Umbilical cord (tissue), 2 donors: ENCODE data around the gene SET. TPM values are rescaled to one million over a fixed set of nuclear protein-coding genes. Genes with fewer than 3 reads are reported as not detected.
"Not testable (repeated sequence)": the region's sequence is repeated elsewhere in the genome, so short reads cannot be mapped to it uniquely, and the experiment has no call there.

Experiments used
- DNase-seq: peaks from one replicate; pipeline ENCODE4 v3.0.0-alpha.2; 2015; ENCODE audit warnings: low spot score
- total RNA-seq: library from RNA; depleted of rRNA; stranded (reverse); fragments of >200 nt; gene quantifications from one replicate; pipeline ENCODE4 v1.2.3, GENCODE V29; 2014; ENCODE audit warnings: low replicate concordance; ENCODE audit not compliant: insufficient read depth

Gene SET
- 287 TPM for total RNA-seq

GRCh38 chr9:128688501-128689292, at the start of gene SET:
TSS of gene SET (plus strand) at chr9:128689222. CDS start at chr9:128689583, 361 bp downstream.
- DNase-seq = peak; percentile 97

DNA sequence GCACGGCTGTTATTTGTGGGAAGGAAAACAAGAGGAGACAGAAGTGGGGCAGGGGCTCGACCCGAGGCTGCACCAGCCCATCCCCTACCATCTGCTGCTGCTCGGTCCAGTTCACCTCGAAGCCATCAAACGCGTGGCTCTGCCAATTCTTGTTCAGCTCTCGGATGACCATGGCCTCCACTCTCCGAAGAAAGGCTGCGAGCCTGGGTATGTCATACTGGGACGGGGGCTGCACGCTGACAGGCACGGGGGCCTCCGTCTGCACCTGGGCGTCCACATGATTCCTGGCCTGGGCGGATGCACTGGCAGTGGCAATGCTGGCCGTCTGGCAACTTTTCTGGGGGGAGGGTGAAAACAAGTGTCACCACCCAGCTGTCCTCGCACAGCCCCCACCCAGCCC, 48.4 kb upstream of the SET start:
- DNase-seq = no peak

GRCh38 chr9:128642675-128643245, 46.3 kb upstream of the SET start:
- DNase-seq = no peak

DNA sequence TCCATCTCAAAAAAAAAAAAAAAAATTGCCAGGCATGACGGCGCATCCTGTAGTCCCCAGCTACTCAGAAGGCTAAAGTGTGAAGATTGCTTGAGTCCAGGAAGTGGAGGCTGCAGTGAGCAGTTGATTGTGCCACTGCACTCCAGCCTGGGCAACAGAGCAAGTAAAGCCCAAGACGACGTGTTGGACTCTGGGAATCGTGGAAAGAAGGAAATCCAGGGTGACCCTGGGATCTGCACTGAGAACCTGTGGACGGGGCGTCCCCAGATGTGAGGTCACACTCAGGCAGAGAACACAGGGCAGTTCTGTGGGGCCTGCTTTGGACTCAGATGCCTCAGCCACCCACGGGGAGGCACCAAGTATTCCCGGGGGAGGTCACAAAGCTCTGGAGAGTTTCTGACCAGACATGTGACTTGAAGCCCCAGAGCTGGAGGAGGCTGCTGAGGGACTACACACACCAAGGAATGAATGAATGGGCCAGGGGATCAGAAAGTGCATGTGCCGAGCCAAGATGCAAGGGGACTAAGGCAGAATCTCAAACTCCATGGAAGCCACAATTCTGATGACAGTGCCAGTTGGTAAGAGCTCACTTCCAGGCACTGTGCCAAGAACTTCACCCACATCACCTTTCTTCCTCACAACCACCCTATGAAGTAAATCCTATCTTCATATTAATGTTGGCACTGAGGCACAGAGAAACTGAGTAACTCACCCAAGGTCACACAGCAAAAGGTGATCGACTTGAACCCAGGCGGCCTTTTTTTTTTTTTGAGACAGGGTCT, 45.3 kb upstream of the SET start:
- no peak for DNase-seq

DNA sequence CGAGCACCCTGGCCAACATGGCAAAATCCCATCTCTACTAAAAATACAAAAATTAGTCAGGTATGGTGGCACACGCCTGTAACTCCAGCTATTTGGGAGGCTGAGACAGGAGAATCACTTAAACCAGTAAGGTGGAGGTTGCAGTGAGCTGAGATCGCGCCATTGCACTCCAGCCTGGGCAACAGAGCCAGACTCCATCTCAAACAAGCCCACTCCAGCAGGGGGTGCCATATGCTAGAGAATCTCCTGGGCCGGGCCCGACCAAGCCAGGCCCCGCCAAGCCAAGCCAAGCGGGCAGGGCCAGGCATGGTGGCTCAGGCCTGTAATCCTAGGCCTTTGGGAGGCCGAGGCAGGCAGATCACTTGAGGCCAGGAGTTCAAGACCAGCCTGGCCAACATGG, 40.8 kb upstream of the SET start:
- not testable (repeated sequence) for DNase-seq

- no peak for DNase-seq
Measured at GRCh38 chr9:128651798-128652197, 37.2 kb upstream of the SET start.

DNA sequence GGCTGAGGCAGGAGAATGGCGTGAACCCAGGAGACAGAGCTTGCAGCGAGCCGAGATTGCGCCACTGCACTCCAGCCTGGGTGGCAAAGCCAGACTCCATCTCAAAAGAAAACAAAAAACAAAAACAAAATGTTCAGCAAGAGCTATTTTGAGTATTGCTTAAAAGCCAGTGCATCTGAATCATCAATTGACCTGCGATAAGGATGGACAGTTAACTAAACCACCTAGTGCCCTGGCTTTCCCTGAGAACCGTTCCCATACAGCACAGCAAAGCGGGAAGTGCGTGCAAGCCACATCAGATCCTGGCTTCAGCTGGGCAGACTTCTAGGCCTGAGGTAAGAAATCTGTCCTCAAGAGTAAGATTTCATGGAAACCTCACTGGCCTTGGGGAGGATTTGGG, 35.1 kb upstream of the SET start:
- DNase-seq = no peak

GRCh38 chr9:128654481-128654880, 34.5 kb upstream of the SET start:
- no peak for DNase-seq

GRCh38 chr9:128656416-128657343, 32.3 kb upstream of the SET start, which contains the start of gene DYNC2I2:
TSS of gene DYNC2I2 (minus strand) at chr9:128656847. CDS start at chr9:128656726, 121 bp downstream.
- peak; percentile 97 for DNase-seq

DNA sequence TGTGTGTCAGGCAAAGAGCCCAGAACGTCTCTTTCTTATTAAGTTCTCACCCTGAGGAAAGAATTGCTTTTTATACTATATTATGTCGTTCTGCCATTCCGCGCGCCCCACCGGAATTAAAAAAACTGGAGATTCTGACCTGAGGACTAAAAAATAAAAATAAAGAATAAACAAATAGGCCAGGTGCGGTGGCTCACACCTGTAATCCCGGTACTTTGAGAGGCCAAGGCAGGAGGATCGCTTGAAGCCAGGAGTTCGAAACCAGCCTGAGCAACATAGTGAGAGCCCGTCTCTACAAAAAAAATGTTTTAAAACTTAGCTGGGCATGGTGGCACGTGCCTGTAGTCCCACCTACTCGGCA, 31.7 kb upstream of the SET start:
- no peak for DNase-seq

GRCh38 chr9:128657796-128658195, 31.2 kb upstream of the SET start:
- no peak for DNase-seq

DNA sequence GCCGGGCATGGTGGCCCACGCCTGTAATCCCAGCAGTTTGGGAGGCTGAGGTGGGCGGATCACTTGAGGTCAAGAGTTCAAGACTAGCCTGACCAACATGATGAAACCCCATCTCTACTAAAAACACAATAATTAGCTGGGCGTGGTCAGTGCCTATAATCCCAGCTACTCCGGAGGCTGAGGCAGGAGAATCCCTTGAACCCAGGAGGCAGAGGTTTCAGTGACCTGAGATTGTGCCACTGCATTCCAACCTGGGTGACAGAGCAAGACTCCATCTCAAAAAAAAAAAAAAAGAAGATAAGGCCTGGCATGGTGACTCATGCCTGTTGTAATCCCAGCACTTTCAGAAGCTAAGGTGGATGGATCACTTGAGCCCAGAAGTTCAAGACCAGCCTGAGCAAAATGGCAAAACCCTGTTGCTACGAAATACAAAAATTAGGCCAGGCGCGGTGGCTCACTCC, 22.5 kb upstream of the SET start:
- DNase-seq = not testable (repeated sequence)

DNA sequence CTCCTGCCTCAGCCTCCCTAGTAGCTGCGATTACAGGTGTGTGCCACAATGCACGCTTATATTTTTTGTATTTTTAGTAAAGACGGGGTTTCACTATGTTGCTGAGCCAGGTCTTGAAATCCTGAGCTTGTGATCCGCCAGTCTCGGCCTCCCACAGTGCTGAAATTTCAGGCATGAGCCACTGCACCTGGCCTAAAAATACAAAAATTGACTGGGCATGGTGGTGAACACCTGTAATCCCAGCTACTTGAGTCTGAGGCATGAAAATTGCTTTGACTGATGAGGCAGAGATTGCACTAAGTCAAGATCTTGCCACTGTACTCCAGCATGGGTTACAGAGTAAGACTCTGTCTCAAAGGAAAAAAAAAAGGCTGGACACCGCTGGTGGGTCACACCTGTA, 19.2 kb upstream of the SET start:
- no peak for DNase-seq

DNA sequence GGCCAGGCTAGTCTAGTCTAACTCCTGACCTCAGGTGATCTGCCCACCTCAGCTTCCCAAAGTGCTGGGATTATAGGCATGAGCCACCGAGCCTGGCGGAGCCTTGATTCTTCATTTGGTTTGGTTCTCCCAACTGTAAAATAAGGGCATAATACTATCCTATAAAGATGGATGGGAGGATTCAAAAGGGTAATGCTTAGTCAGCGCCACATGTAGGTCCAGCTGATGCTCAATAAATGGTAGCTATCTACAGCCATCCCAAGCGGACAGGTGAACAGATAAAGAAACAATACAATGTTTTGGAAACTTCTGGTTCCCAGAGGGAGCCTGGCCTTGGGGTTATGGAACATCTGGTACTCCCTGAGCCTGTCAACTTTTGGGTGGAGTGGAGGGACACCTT, 13.6 kb upstream of the SET start:
- DNase-seq = no peak

GRCh38 chr9:128677794-128678193, 11.2 kb upstream of the SET start:
- no peak for DNase-seq

GRCh38 chr9:128683340-128684064, 5.5 kb upstream of the SET start:
- peak; percentile 56 for DNase-seq

GRCh38 chr9:128684065-128684324, 5.0 kb upstream of the SET start:
- no peak for DNase-seq

DNA sequence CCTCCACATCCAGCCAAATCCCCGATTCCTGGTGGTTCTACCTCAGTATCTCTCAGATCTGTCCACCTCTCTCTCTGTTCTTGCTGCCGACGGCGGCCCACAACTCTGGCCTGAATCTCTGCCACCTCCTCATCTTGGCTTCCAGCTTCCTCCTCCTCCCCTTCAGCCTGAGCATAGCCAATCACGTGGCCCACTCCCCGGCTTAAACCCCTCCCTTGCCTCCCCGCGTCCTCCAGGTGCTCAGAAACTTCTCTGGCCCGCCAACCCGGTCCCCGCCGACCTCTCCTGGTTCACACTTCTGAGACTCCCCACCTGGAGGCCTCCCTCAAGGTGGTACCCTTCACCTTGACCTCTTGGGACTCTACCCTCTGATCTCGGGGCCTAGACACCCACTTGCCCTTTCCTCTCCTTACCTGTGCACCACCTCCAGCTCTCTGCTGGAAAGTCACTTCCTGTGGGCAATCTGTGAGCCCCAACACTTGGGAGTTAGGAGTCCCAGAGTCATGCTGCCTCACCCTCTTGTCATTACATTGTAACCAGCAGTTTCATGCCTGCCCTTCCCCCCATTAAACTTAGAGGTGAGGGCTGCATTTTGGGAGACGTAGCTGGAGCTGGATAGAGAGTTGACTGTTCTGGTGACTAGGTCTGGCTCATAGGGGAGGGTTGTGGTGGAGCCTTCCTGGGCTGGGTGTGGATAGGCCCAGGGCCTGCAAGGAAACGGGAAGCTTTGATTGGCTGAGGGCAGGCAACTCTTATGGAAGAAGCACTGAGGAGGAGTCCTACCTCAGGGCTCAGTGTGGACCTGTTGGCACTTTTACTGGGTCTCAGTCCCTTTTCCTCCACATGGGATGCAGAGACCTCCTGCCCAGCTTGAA, 4.5 kb upstream of the SET start:
- DNase-seq = peak; percentile 86

GRCh38 chr9:128685636-128686489, 3.2 kb upstream of the SET start:
- DNase-seq = no peak
